H1 (cell line): ENCODE measurements around the gene CEP290. TPM values are rescaled to one million over a fixed set of nuclear protein-coding genes. Genes with fewer than 3 reads are reported as not detected.

Experiments
- CTCF ChIA-PET: fragments of 300-600 bp; sonication (Branson Sonifier 250); formaldehyde crosslinking; loops from one replicate; lab custom pipeline; 2021; ENCODE audit not compliant: partially characterized antibody; lab: Charles Lee
- POLR2A ChIA-PET: fragments of 300-600 bp; sonication (Branson Sonifier 250); formaldehyde crosslinking; loops from one replicate; lab custom pipeline; 2021; ENCODE audit warnings: inconsistent platforms; ENCODE audit not compliant: partially characterized antibody; lab: Charles Lee
- DNase-seq, 2 experiments: peaks; one replicate each; pipeline versions ENCODE4 v3.0.0 to v3.0.0-alpha.2; 2010 to 2022; ENCODE audit warnings: low spot score in 2 of 2, low read depth in 1 of 2, mixed read lengths in 1 of 2
- FAIRE-seq: peaks from 2 replicates; lab custom pipeline; 2011; peaks lifted over from hg19 to GRCh38; lab: Jason Lieb, UNC
- H2AFZ ChIP-seq: 2 replicates; pipeline ENCODE4 v1.8.1; 2012; ENCODE audit warnings: low read length, inconsistent platforms
- H2AK5ac ChIP-seq: 2 replicates; pipeline ENCODE4 v1.6.1; 2013; ENCODE audit warnings: low read depth, low read length
- H2BK120ac ChIP-seq: replicated peaks from 2 replicates; pipeline ENCODE3; 2013; ENCODE audit warnings: low read depth, low read length, inconsistent platforms
- H2BK12ac ChIP-seq: 2 replicates; pipeline ENCODE4 v1.6.1; 2013; ENCODE audit warnings: low read depth, low read length
- H2BK15ac ChIP-seq: 2 replicates; pipeline ENCODE4 v1.6.1; 2013; ENCODE audit warnings: low read length
- H2BK20ac ChIP-seq: 2 replicates; pipeline ENCODE4 v1.6.1; 2013; ENCODE audit warnings: low read length
- H2BK5ac ChIP-seq: 2 replicates; pipeline ENCODE4 v1.6.1; 2013; ENCODE audit warnings: low read depth, low read length
- H3K14ac ChIP-seq: 2 replicates; pipeline ENCODE4 v1.6.1; 2013; ENCODE audit warnings: inconsistent platforms; ENCODE audit not compliant: insufficient read length
- H3K18ac ChIP-seq: 2 replicates; pipeline ENCODE4 v1.6.1; 2013; ENCODE audit warnings: low read length; ENCODE audit errors: extremely low read depth
- H3K23ac ChIP-seq: 2 replicates; pipeline ENCODE4 v1.6.1; 2013; ENCODE audit warnings: inconsistent platforms; ENCODE audit not compliant: insufficient read length
- H3K23me2 ChIP-seq: 2 replicates; pipeline ENCODE4 v1.6.1; 2013; ENCODE audit warnings: low read depth, low read length
- H3K27ac ChIP-seq: 2 replicates; pipeline ENCODE4 v1.6.1; 2011; ENCODE audit warnings: low read depth, low read length, inconsistent platforms
- H3K27me3 ChIP-seq, 4 experiments: replicated peaks in 1 of 4; 1 replicate in 1 of 4; 2 replicates in 3 of 4; pipeline versions ENCODE4 v1.6.1 to v1.8.1; 2011 to 2013; ENCODE audit warnings: low read length in 3 of 4, mild to moderate bottlenecking in 3 of 4, inconsistent platforms in 2 of 4, mixed read lengths in 2 of 4, moderate library complexity in 1 of 4; ENCODE audit not compliant: control insufficient read depth in 3 of 4, insufficient read depth in 3 of 4; ENCODE audit errors: extremely low read depth in 1 of 4
- H3K36me3 ChIP-seq, 4 experiments: 2 replicates each; pipeline versions ENCODE4 v1.6.1 to v1.8.1; 2011 to 2013; ENCODE audit warnings: mild to moderate bottlenecking in 4 of 4, low read length in 3 of 4, moderate library complexity in 2 of 4, control low read depth in 1 of 4, inconsistent platforms in 1 of 4; ENCODE audit not compliant: insufficient read depth in 4 of 4, control insufficient read depth in 2 of 4
- H3K4ac ChIP-seq: replicated peaks from 2 replicates; pipeline ENCODE3; 2013; ENCODE audit warnings: low read length, low read depth, mixed read lengths, inconsistent platforms; ENCODE audit not compliant: insufficient read length
- H3K4me1 ChIP-seq, 4 experiments: replicated peaks in 1 of 4; 1 replicate in 1 of 4; 2 replicates in 3 of 4; pipeline versions ENCODE4 v1.6.1 to v1.8.1; 2011 to 2013; ENCODE audit warnings: low read length in 3 of 4, inconsistent platforms in 2 of 4, mixed read lengths in 1 of 4; ENCODE audit not compliant: insufficient read depth in 4 of 4, control insufficient read depth in 3 of 4
- H3K4me2 ChIP-seq, 2 experiments: 2 replicates each; pipeline versions ENCODE4 v1.6.1 to v1.8.1; 2011 to 2013; ENCODE audit warnings: low read depth in 2 of 2, low read length in 2 of 2, control low read depth in 1 of 2, inconsistent platforms in 1 of 2, mild to moderate bottlenecking in 1 of 2; ENCODE audit not compliant: insufficient read depth in 1 of 2
- H3K4me3 ChIP-seq, 4 experiments: fragments of 200-600, 300-600 bp in 1 of 4; sonication (generic), shearing (Covaris generic), sonication (Bioruptor Twin) in 1 of 4; 2 replicates each; pipeline versions ENCODE4 v1.5.1 to v1.8.1; 2011 to 2016; ENCODE audit warnings: low read length in 4 of 4, low read depth in 3 of 4, control low read depth in 2 of 4, inconsistent platforms in 2 of 4, mild to moderate bottlenecking in 2 of 4, mixed read lengths in 1 of 4, moderate library complexity in 1 of 4; ENCODE audit not compliant: insufficient read depth in 2 of 4; ENCODE audit errors: extremely low read depth in 1 of 4
- H3K56ac ChIP-seq: replicated peaks from 2 replicates; pipeline ENCODE3; 2013; ENCODE audit warnings: low read depth, mild to moderate bottlenecking, mixed read lengths, low read length, inconsistent platforms; ENCODE audit not compliant: insufficient read length
- H3K79me1 ChIP-seq: 2 replicates; pipeline ENCODE4 v1.6.1; 2013; ENCODE audit warnings: low read depth, low read length, control low read depth
- H3K79me2 ChIP-seq, 2 experiments: 2 replicates each; pipeline versions ENCODE4 v1.6.1 to v1.8.1; 2012 to 2013; ENCODE audit warnings: low read length in 2 of 2, mild to moderate bottlenecking in 2 of 2, inconsistent platforms in 1 of 2; ENCODE audit not compliant: insufficient read depth in 2 of 2, control insufficient read depth in 1 of 2
- H3K9ac ChIP-seq, 4 experiments: replicated peaks in 1 of 4; 1 replicate in 1 of 4; 2 replicates in 3 of 4; pipeline versions ENCODE4 v1.6.1 to v1.8.1; 2011 to 2013; ENCODE audit warnings: low read depth in 3 of 4, low read length in 3 of 4, control low read depth in 2 of 4, mild to moderate bottlenecking in 2 of 4, moderate library complexity in 2 of 4, inconsistent platforms in 1 of 4; ENCODE audit errors: extremely low read depth in 1 of 4
- H3K9me3 ChIP-seq, 2 experiments: 2 replicates each; pipeline versions ENCODE4 v1.6.1 to v1.8.1; 2012 to 2013; ENCODE audit warnings: mild to moderate bottlenecking in 2 of 2, moderate library complexity in 2 of 2, control low read depth in 1 of 2, inconsistent platforms in 1 of 2, low read depth in 1 of 2, low read length in 1 of 2, mixed read lengths in 1 of 2; ENCODE audit not compliant: insufficient read depth in 2 of 2
- H4K20me1 ChIP-seq, 2 experiments: replicated peaks in 1 of 2; 2 replicates each; pipeline versions ENCODE3 to v1.8.1; 2011 to 2013; ENCODE audit warnings: inconsistent platforms in 2 of 2, low read length in 2 of 2, mild to moderate bottlenecking in 1 of 2; ENCODE audit not compliant: insufficient read depth in 2 of 2, control insufficient read depth in 1 of 2
- H4K5ac ChIP-seq: 2 replicates; pipeline ENCODE4 v1.6.1; 2013; ENCODE audit warnings: low read length, low read depth, mixed read lengths, inconsistent platforms; ENCODE audit not compliant: insufficient read length
- H4K8ac ChIP-seq: 2 replicates; pipeline ENCODE4 v1.8.0; 2013; ENCODE audit warnings: mild to moderate bottlenecking, moderate library complexity, low read length, inconsistent platforms; ENCODE audit not compliant: insufficient read depth; ENCODE audit errors: extremely low read depth
- H4K91ac ChIP-seq: replicated peaks from 2 replicates; pipeline ENCODE3; 2013; ENCODE audit warnings: low read length, mixed read lengths, inconsistent platforms; ENCODE audit not compliant: insufficient read length
- CTBP2 ChIP-seq: IDR thresholded peaks from 2 replicates; pipeline ENCODE4 v1.7.0; 2011; ENCODE audit warnings: borderline replicate concordance, mild to moderate bottlenecking, moderate library complexity, mixed read lengths, low read length; ENCODE audit not compliant: insufficient read depth, insufficient read length
- NANOG ChIP-seq: IDR thresholded peaks from 2 replicates; pipeline ENCODE4 v1.6.1; 2011; ENCODE audit warnings: low read length, low read depth, mild to moderate bottlenecking, inconsistent platforms; ENCODE audit not compliant: insufficient read depth, poor library complexity, severe bottlenecking
- POLR2A ChIP-seq, 2 experiments: IDR thresholded peaks; 1 replicate in 1 of 2; 2 replicates in 1 of 2; pipeline ENCODE4 v1.6.1; 2011; ENCODE audit warnings: low read depth in 2 of 2, low read length in 2 of 2, mild to moderate bottlenecking in 2 of 2; ENCODE audit errors: control extremely low read depth in 1 of 2
- POU5F1 ChIP-seq: IDR thresholded peaks from 2 replicates; pipeline ENCODE4 v1.6.1; 2011; ENCODE audit warnings: low read depth, mild to moderate bottlenecking, low read length, moderate library complexity
- SIX5 ChIP-seq: IDR thresholded peaks from 2 replicates; pipeline ENCODE4 v1.6.1; 2011; ENCODE audit warnings: mild to moderate bottlenecking, low read depth, low read length
- WGBS, 2 experiments: shearing (Covaris generic) in 1 of 2; methylation state at CpG; one replicate each; pipeline versions ENCODE4 v1.1.6 to v1.1.7; 2013 to 2015; ENCODE audit warnings: low lambda C conversion rate in 2 of 2, mixed read lengths in 2 of 2, inconsistent platforms in 1 of 2, low coverage in 1 of 2, missing lambda C conversion rate in 1 of 2; ENCODE audit not compliant: insufficient replicate concordance in 2 of 2, insufficient coverage in 1 of 2, insufficient read length in 1 of 2; ENCODE audit errors: extremely low coverage in 1 of 2, missing lambda C conversion rate in 1 of 2; 5-methylcytosine and 5-hydroxymethylcytosine counted together
- polyA plus RNA-seq, 7 experiments: library from polyadenylated mRNA; depleted of rRNA in 3 of 7; stranded (reverse) in 5 of 7; unstranded in 2 of 7; fragments of >200 nt in 5 of 7; fragments of 200-250 nt in 2 of 7; gene quantifications; 1 replicate in 5 of 7; 2 replicates in 1 of 7; 4 replicates in 1 of 7; pipeline versions ENCODE4 v1.2.1 to v1.2.3, GENCODE V29; 2011 to 2013; ENCODE audit warnings: missing spikeins in 2 of 7, mixed read lengths in 2 of 7
- total RNA-seq: library from RNA; stranded (reverse); fragmentation: NEBNext Ultra II Directional; extraction: Animal tissue kit (Norgen Biotek cat#: 25700); gene quantifications from 2 replicates; pipeline ENCODE4 v1.2.1, GENCODE V29; 2021

CEP290 gene
- total and polyA plus RNA-seq, 2 of the 8 experiments (the other 6 are each of a cell fraction or from before 2014, with no cell fraction given): 2.1 to 5.9 TPM

DNA sequence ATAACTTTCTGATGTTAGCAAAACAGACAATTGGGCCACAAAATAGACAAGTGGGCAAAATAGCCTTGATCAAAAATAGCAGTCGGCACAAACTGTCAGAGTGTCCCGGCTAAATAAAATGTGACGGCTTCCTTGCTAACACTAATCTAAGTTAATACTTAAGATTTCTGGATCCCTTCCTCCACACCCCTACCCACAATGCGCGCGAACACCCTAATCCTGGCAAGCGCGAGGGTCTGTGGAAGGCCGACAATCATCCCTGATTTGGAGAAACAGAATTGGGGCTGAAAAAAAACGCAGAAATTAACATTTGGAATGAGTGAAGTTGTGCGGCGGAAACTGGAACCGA, 489 bp downstream of the CEP290 start:
- TF ChIP-seq CTBP2: no peak
- no peak for TF ChIP-seq SIX5
- no peak for TF ChIP-seq POLR2A (IDR thresholded peaks at IDR 0.05; ENCODE audit: control extremely low read depth in 1 of 2, low read depth in 2 of 2, low read length in 2 of 2)
- no peak for TF ChIP-seq NANOG
- TF ChIP-seq POU5F1: no peak
- Histone ChIP-seq H3K4me2 (peak overlapping the region; percentile 68 to 85), H3K14ac (no peak overlapping the region), H3K18ac (no peak overlapping the region), H2BK20ac (no peak overlapping the region), H3K23ac (no peak overlapping the region), H2BK12ac (no peak overlapping the region), H3K4me3 (peak overlapping the region; percentile 78 to 88 (median 84)), H3K4me1 (peaks cover 0 to 18% (median 8%) of the 10 kb centered on the region in 4 experiments; a peak in 5 of 7 replicates), H2AK5ac (no peak overlapping the region), H3K9me3 (no peaks in the 10 kb centered on the region), H3K79me1 (no peaks in the 10 kb centered on the region), H4K20me1 (no peaks in the 10 kb centered on the region), H2BK5ac (no peak overlapping the region), H4K5ac (no peak overlapping the region), H3K27ac (no peak overlapping the region), H3K79me2 (peaks cover 0 to 38% of the 10 kb centered on the region in 2 experiments; a peak in 2 of 4 replicates), H2BK120ac (no peak overlapping the region), H2BK15ac (no peak overlapping the region), H3K9ac (peak overlapping the region; percentile 48 to 56 (median 52); a peak in 4 of 7 replicates), H3K36me3 (no peaks in the 10 kb centered on the region; a peak in 1 of 8 replicates), H3K4ac (no peak overlapping the region), H3K27me3 (no peaks in the 10 kb centered on the region), H4K91ac (no peak overlapping the region), H3K23me2 (peaks cover 4% of the 10 kb centered on the region; the same call in 1 of the 2 replicates), H2AFZ (peak overlapping the region; percentile 72; the same call in 1 of the 2 replicates), H3K56ac (no peak overlapping the region), H4K8ac (no peak overlapping the region)
- ChIA-PET POLR2A (interaction anchor here (0.9 kb wide), 1 partner anchor 14 kb away, joined by 4 read pairs; no protein-coding TSS in a partner anchor), CTCF (interaction anchor here (0.9 kb wide), 1 partner anchor 852 kb away, joined by 4 read pairs; no protein-coding TSS in a partner anchor)
- FAIRE-seq (no peak), DNase-seq (no peak)
- 20% methylated on average over 13 of the region's 13 CpGs; no CpG with 5 or more reads in 1 of the 2 experiments for WGBS, 2 experiments
